Skeletal muscle tissue (tissue), 4 donors: ENCODE data around the gene KIN. TPM values are rescaled to one million over a fixed set of nuclear protein-coding genes. Genes with fewer than 3 reads are reported as not detected.

Source experiments
- H3K27ac ChIP-seq: one replicate; pipeline ENCODE4 v1.7.0; 2013; ENCODE audit warnings: mild to moderate bottlenecking, low read depth, low read length, inconsistent platforms
- H3K27me3 ChIP-seq, 3 donors: one replicate each; pipeline ENCODE4 v1.7.0; 2013; ENCODE audit warnings: low read length in 3 of 3; ENCODE audit not compliant: control insufficient read depth in 3 of 3, insufficient read depth in 3 of 3
- H3K36me3 ChIP-seq, 3 donors: one replicate each; pipeline ENCODE4 v1.7.0; 2013; ENCODE audit warnings: low read length in 3 of 3; ENCODE audit not compliant: control insufficient read depth in 3 of 3, insufficient read depth in 3 of 3
- H3K4me1 ChIP-seq, 3 donors: one replicate each; pipeline ENCODE4 v1.7.0; 2013; ENCODE audit warnings: low read length in 3 of 3, mild to moderate bottlenecking in 3 of 3; ENCODE audit not compliant: control insufficient read depth in 3 of 3, insufficient read depth in 3 of 3
- H3K4me3 ChIP-seq, 3 donors: one replicate each; pipeline ENCODE4 v1.7.0; 2013; ENCODE audit warnings: low read length in 3 of 3
- H3K9ac ChIP-seq, 3 donors: one replicate each; pipeline ENCODE4 v1.7.0; 2013; ENCODE audit warnings: low read length in 3 of 3, mild to moderate bottlenecking in 3 of 3, moderate library complexity in 2 of 3, low read depth in 1 of 3
- H3K9me3 ChIP-seq, 3 donors: one replicate each; pipeline ENCODE4 v1.7.0; 2013; ENCODE audit warnings: low read length in 3 of 3; ENCODE audit not compliant: control insufficient read depth in 3 of 3
- total RNA-seq: library from RNA; depleted of rRNA; stranded (reverse); fragments of >200 nt; gene quantifications from one replicate; pipeline ENCODE4 v1.2.3, GENCODE V29; 2014
- donor health status: Osteomylitis.

The KIN gene
- total RNA-seq, 1 donor from 2014 or later: 8.4 TPM

- Histone ChIP-seq H3K27ac (no peak overlapping the region), H3K4me1 (peaks cover 1 to 4% (median 2%) of the 10 kb centered on the region in 3 donors), H3K36me3 (peaks cover 51 to 75% (median 67%) of the 10 kb centered on the region in 3 donors), H3K9me3 (no peaks in the 10 kb centered on the region), H3K27me3 (no peaks in the 10 kb centered on the region), H3K4me3 (no peak overlapping the region), H3K9ac (no peak overlapping the region)
These were observed 14.8 kb upstream of the KIN start for GRCh38 chr10:7802606-7803005.

- H3K36me3 ChIP-seq: peaks cover 34 to 43% (median 39%) of the 10 kb centered on the region in 3 donors
- no peak overlapping the region for H3K9ac ChIP-seq
- no peak overlapping the region for H3K4me3 ChIP-seq
- peak overlapping the region; percentile 78 for H3K27ac ChIP-seq
- H3K4me1 ChIP-seq: peaks cover 11 to 17% (median 17%) of the 10 kb centered on the region in 3 donors
- no peaks in the 10 kb centered on the region for H3K9me3 ChIP-seq
- H3K27me3 ChIP-seq: no peaks in the 10 kb centered on the region
These were observed 9.8 kb upstream of the KIN start for GRCh38 chr10:7797582-7797981.

DNA sequence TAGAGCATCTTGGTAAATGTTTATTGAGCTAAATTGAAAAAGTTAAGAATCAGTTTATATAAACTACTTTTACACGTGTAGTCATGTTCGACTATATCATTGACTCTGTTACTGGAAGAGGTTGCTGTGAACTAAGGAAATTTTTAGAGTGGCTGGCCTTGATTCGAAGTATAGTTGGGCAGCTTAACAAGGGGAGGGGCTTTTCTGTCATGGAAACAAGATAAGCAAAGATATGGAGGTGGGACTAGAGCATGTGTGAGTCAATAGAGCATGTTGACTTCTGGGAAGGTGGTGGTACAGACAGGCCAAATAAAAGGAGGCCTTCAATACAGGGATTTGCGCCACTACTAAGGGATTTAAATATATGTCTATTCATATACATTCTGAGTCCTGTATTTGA lies 7.8 kb upstream of the KIN start:
- no peak overlapping the region for H3K4me3 ChIP-seq
- no peak overlapping the region for H3K27ac ChIP-seq
- H3K9ac ChIP-seq: peak overlapping the region in 1 of 3 donors; percentile 15
- peaks cover 13 to 30% (median 20%) of the 10 kb centered on the region in 3 donors for H3K4me1 ChIP-seq
- no peaks in the 10 kb centered on the region for H3K27me3 ChIP-seq
- peaks cover 19 to 23% (median 21%) of the 10 kb centered on the region in 3 donors for H3K36me3 ChIP-seq
- H3K9me3 ChIP-seq: no peaks in the 10 kb centered on the region

DNA sequence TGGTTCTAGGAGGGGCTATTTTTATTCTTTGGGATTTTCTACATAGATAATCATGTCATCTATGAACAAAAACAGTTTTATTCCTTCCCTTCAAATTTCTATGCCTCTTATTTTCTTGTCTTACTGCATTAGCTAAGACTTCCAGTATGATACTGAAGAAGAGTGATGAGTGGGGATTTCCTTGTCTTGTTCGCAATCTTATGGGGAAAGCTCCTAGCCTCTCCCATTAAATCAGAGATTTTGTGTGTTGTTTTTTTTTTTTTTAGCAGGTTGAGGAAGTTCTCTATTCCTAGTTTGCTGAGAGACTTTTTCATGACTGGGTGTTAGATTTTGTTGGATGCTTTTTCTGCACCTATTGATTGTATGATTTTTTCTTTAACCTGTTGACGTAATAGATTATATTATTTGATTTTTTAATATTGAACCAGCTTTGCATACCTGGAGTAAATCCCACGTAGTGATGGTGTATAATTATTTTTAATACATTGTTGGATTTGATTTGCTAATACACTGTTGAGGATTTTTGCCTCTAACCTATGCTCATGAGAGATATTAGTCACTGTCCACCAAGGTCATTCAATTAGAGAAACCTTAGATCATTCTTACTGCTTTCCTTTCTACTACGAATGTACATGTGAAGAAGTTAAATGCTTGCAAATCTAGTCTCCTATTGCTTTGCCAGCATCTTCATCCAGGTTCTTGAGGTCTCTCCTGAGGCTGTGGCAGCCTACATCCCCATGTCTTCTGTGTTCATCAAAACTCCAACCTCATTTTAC lies 6.6 kb upstream of the KIN start:
- Histone ChIP-seq H3K4me3 (no peak overlapping the region), H3K27me3 (no peaks in the 10 kb centered on the region), H3K27ac (peak overlapping the region; percentile 21), H3K9me3 (no peaks in the 10 kb centered on the region), H3K36me3 (peaks cover 12 to 16% (median 13%) of the 10 kb centered on the region in 3 donors), H3K4me1 (peaks cover 22 to 38% (median 26%) of the 10 kb centered on the region in 3 donors), H3K9ac (no peak overlapping the region)

- no peaks in the 10 kb centered on the region for H3K27me3 ChIP-seq
- no peak overlapping the region for H3K9ac ChIP-seq
- H3K9me3 ChIP-seq: no peaks in the 10 kb centered on the region
- H3K4me1 ChIP-seq: peaks cover 28 to 49% (median 29%) of the 10 kb centered on the region in 3 donors
- H3K36me3 ChIP-seq: peaks cover 6 to 9% (median 7%) of the 10 kb centered on the region in 3 donors
- H3K4me3 ChIP-seq: no peak overlapping the region
- no peak overlapping the region for H3K27ac ChIP-seq
These were observed 4.7 kb upstream of the KIN start for GRCh38 chr10:7792541-7792940.

DNA sequence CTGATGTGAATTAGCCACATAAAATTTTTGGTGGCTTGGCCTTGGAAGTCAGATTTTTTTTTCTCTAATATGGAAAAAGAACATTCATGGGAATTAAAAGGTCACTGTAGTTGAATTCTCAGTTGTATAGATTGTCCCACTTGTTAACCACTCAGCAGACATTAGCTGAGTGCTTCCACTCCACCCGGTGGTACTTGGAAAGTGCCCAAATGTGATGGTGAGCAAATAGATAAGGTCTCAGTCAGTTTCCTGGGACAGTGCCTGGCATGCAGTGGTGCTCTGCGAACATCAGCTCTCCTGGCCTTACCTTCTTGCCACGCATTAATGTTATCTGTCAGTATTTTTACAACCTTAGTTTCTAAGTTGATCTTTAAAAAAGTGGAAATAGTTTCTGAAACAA lies 1.6 kb upstream of the KIN start:
- Histone ChIP-seq H3K4me1 (peaks cover 29 to 49% (median 31%) of the 10 kb centered on the region in 3 donors), H3K9me3 (no peaks in the 10 kb centered on the region), H3K4me3 (peak overlapping the region; percentile 97 to 99 (median 98)), H3K9ac (peak overlapping the region; percentile 93 to 99 (median 97)), H3K27ac (peak overlapping the region; percentile 92), H3K36me3 (peaks cover 0 to 4% (median 0%) of the 10 kb centered on the region in 3 donors), H3K27me3 (no peaks in the 10 kb centered on the region)

DNA sequence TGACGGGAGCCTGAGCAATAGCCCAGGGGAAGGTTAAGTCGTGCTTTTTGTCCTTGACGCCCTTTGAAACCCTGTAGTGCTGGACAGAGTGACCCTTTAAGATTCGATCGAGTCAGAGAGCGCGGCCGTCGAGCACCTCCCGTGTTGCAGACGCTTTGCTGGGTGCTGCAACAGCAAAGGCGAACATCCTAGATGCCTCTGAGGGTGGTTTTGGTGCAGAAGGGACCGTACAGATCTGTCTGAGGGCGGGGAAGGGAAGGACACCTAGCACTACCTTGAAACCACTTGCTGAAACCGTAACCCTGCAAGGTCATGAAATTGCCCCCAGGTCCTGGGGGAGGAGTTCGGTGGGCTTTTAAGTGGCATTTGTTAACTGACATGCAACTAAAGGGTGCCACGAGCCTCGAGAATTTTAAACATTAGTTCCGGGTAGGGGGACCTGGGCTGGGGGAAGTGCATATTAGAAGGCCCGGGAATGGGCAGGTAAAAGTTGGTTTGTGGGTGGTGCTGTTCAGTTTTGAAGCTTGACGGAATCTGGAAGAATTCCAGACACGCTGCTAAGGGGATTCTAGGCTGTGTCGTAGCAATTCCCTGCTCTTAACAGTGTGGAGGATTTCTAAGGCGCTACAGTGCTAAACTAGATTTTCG lies 970 bp upstream of the KIN start:
- Histone ChIP-seq H3K9me3 (no peaks in the 10 kb centered on the region), H3K36me3 (peaks cover 0 to 6% (median 0%) of the 10 kb centered on the region in 3 donors), H3K27me3 (no peaks in the 10 kb centered on the region), H3K27ac (peak overlapping the region; percentile 92), H3K9ac (peak overlapping the region; percentile 93 to 99 (median 97)), H3K4me1 (peaks cover 26 to 46% (median 27%) of the 10 kb centered on the region in 3 donors), H3K4me3 (peak overlapping the region; percentile 97 to 99 (median 98))

DNA sequence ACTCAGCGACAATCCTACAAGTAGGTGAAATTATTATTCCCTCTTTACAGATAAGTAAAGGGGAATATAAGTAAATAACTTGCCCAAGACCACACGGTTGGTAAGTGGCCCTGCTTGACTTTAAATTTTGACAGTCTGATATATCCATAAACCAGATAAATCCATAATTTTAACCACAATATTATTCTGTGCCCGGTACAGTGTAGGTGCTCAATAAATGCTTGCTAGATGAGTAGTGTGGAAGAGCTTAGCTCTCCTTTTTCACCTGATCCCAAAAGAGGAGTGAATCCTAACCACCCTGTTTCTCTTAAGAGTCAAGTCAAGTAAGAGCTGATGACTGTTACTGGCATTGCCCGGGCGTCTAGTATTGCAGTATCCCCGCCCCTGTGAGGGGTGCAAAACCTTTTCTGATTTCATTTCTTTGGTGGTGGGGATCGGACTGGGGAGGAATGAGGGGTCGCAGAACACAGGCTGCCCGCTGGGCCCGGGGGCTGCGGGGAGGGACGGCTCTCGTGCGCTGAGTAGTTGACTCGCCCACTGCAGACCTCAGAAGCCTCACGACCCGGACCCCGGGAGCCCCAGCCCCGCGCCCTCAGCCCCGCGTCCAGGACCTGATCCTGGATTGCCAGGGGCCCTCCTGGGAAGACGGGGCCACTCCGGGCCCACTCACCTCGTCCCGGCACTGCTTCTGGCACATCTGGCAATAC lies 490 bp downstream of the KIN start:
- H3K36me3 ChIP-seq: peaks cover 0 to 6% (median 0%) of the 10 kb centered on the region in 3 donors
- peaks cover 26 to 41% (median 27%) of the 10 kb centered on the region in 3 donors for H3K4me1 ChIP-seq
- H3K9ac ChIP-seq: peak overlapping the region; percentile 87 to 99 (median 97)
- no peaks in the 10 kb centered on the region for H3K9me3 ChIP-seq
- no peaks in the 10 kb centered on the region for H3K27me3 ChIP-seq
- peak overlapping the region; percentile 92 for H3K27ac ChIP-seq
- H3K4me3 ChIP-seq: peak overlapping the region; percentile 97 to 99 (median 98)

GRCh38 chr10:7786430-7786829 lies 1.4 kb downstream of the KIN start:
- Histone ChIP-seq H3K27me3 (no peaks in the 10 kb centered on the region), H3K4me3 (peak overlapping the region in 1 of 3 donors; percentile 97), H3K9ac (peak overlapping the region in 2 of 3 donors; percentile 87 to 97), H3K27ac (no peak overlapping the region), H3K4me1 (peaks cover 26 to 39% (median 27%) of the 10 kb centered on the region in 3 donors), H3K36me3 (peaks cover under 1 to 6% (median under 1%) of the 10 kb centered on the region in 3 donors), H3K9me3 (no peaks in the 10 kb centered on the region)
